ENCODE data around the gene TRIM72. TPM values are rescaled to one million over a fixed set of nuclear protein-coding genes. Genes with fewer than 3 reads are reported as not detected.

The TRIM72 gene
- total and polyA plus RNA-seq, 9 of the 15 experiments (the other 6 are each of a cell fraction or from before 2014, with no cell fraction given), result under 0.01 TPM; not detected in 8

- Histone ChIP-seq H4K20me1 (replicated peaks; ENCODE audit: control insufficient read depth, insufficient read depth, low read length) (no peaks in the 10 kb centered on the region), H3K27me3 (ENCODE audit: control insufficient read depth in 2 of 2, insufficient read depth in 2 of 2, low read length in 2 of 2) (no peaks in the 10 kb centered on the region), H3K9me3 (replicated peaks; ENCODE audit: control insufficient read depth, insufficient read depth, low read depth, low read length) (no peaks in the 10 kb centered on the region), H3K9ac (ENCODE audit: insufficient read depth in 1 of 2, low read depth in 2 of 2, low read length in 2 of 2) (no peak overlapping the region), H3K79me2 (ENCODE audit: control insufficient read depth, insufficient read depth, low read length) (no peaks in the 10 kb centered on the region), H3K4me3 (no peak overlapping the region), H3K4me1 (replicated peaks in 1 of 2; ENCODE audit: control insufficient read depth in 2 of 2, insufficient read depth in 2 of 2, low read length in 2 of 2) (peaks cover 11 to 23% of the 10 kb centered on the region in 2 experiments), H3K4me2 (ENCODE audit: insufficient read depth, low read length) (no peak overlapping the region), H3K36me3 (ENCODE audit: control insufficient read depth, insufficient read depth, low read length) (no peaks in the 10 kb centered on the region), H3K9me1 (ENCODE audit: control insufficient read depth, insufficient read depth, low read length) (no peaks in the 10 kb centered on the region), H2AFZ (ENCODE audit: low read depth, low read length) (no peak overlapping the region), H3K27ac (ENCODE audit: extremely low read depth, low read depth, low read length) (no peak overlapping the region)
- 91% methylated on average over 3 of the region's 3 CpGs for WGBS (ENCODE audit: insufficient coverage, low coverage, missing lambda C conversion rate)
- no peak for ATAC-seq
- TF ChIP-seq BCOR (IDR thresholded peaks at IDR 0.05) (peak; percentile 64; the same call in 1 of the 2 replicates), SIRT6 (IDR thresholded peaks at IDR 0.05; ENCODE audit: low read depth, low read length) (no peak), REST (IDR thresholded peaks at IDR 0.05; ENCODE audit: borderline replicate concordance) (no peak), REST (CRISPR knock-in tag; IDR thresholded peaks at IDR 0.05; ENCODE audit: low read depth) (no peak), C11orf30 (IDR thresholded peaks at IDR 0.05; ENCODE audit: low read depth) (no peak), RBM25 (IDR thresholded peaks at IDR 0.05; ENCODE audit: low read depth, low read length, severe bottlenecking) (peak; percentile 67), AFF1 (IDR thresholded peaks at IDR 0.05; ENCODE audit: low read depth in 1 of 2, partially characterized antibody in 2 of 2) (no peak), ADNP (tag; IDR thresholded peaks at IDR 0.05) (0 out of 2 replicates have a peak, but pooled peaks have one; percentile 24), GABPB1 (CRISPR knock-in tag; IDR thresholded peaks at IDR 0.05) (no peak)
- intact Hi-C loops (cut with micrococcal nuclease) (no loop called here), in situ Hi-C loops (cut with MboI) (no loop called here)
- BruUV-seq (replicated peaks), result no TSS peak
- no peak for FAIRE-seq
- POLR2A ChIA-PET, result interaction anchor here (0.6 kb wide), 1 partner anchor 1367 kb away, joined by 3 read pairs; no protein-coding TSS in a partner anchor
- CTCF ChIA-PET (ENCODE audit: low intra/inter-chr PET ratio), result no interaction called here
- DNase-seq (ENCODE audit: extremely low read depth in 1 of 4, low spot score in 3 of 4), result peak in 1 of 4 experiments; percentile 2
Observed at GRCh38 chr16:31246296-31246695, 32.4 kb downstream of the TRIM72 start.

Measured in K562 (cell line).